K562 (cell line): Measurements from ENCODE around the gene ANO9. TPM values are rescaled to one million over a fixed set of nuclear protein-coding genes. Genes with fewer than 3 reads are reported as not detected.

ENCODE experiments used
- ATAC-seq: fragments of 200-7000 bp; cut with Tn5 transposase; 3 replicates; pipeline ENCODE4 v1.9.1; 2020; ENCODE audit warnings: moderate library complexity
- BruUV-seq: library from RNA; stranded (reverse); fragments of 400-500 nt; replicated peaks from 2 replicates; lab custom pipeline; 2021; lab: Mats Ljungman, UMichigan
- CTCF ChIA-PET: fragments of 300-600 bp; formaldehyde crosslinking; extraction: SDS; loops from one replicate; lab custom pipeline; 2021; ENCODE audit warnings: low intra/inter-chr PET ratio; lab: Yijun Ruan, JAX
- POLR2A ChIA-PET: fragments of 300-600, 350-650 bp; sonication (Branson Sonifier 250); formaldehyde crosslinking; extraction: SDS; loops from one replicate; lab custom pipeline; 2021; ENCODE audit warnings: antibody characterized with exemption, inconsistent platforms; lab: Yijun Ruan, JAX
- DNase-seq, 4 experiments: peaks; one replicate each; pipeline versions ENCODE4 v3.0.0 to v3.0.0-alpha.2; 2011 to 2018; ENCODE audit warnings: low spot score in 3 of 4, mixed read lengths in 3 of 4; ENCODE audit errors: extremely low read depth in 1 of 4
- FAIRE-seq: peaks from 2 replicates; lab custom pipeline; 2011; peaks lifted over from hg19 to GRCh38; lab: Jason Lieb, UNC
- H2AFZ ChIP-seq: 2 replicates; pipeline ENCODE4 v1.6.0; 2011; ENCODE audit warnings: low read depth, low read length, control low read depth, inconsistent platforms
- H3K27ac ChIP-seq: fragments of 200-600 bp; 3 replicates; pipeline ENCODE4 v1.8.0; 2011; ENCODE audit warnings: low read depth, mild to moderate bottlenecking, control low read depth, inconsistent platforms, low read length, moderate library complexity, mixed read lengths; ENCODE audit errors: extremely low read depth
- H3K27me3 ChIP-seq, 2 experiments: fragments of 300-600 bp in 1 of 2; 2 replicates in 1 of 2; 3 replicates in 1 of 2; pipeline versions ENCODE4 v1.6.0 to v1.8.0; 2011; ENCODE audit warnings: inconsistent platforms in 2 of 2, low read length in 2 of 2, mild to moderate bottlenecking in 1 of 2, mixed read lengths in 1 of 2, moderate library complexity in 1 of 2; ENCODE audit not compliant: control insufficient read depth in 2 of 2, insufficient read depth in 2 of 2
- H3K36me3 ChIP-seq: fragments of 300-600 bp; 3 replicates; pipeline ENCODE4 v1.8.0; 2011; ENCODE audit warnings: mild to moderate bottlenecking, low read length, inconsistent platforms; ENCODE audit not compliant: control insufficient read depth, insufficient read depth
- H3K4me1 ChIP-seq, 2 experiments: fragments of 200-600 bp in 1 of 2; replicated peaks in 1 of 2; 2 replicates in 1 of 2; 3 replicates in 1 of 2; pipeline versions ENCODE4 v1.5.1 to v1.8.0; 2011; ENCODE audit warnings: inconsistent platforms in 2 of 2, low read length in 2 of 2, mild to moderate bottlenecking in 1 of 2, mixed read lengths in 1 of 2, moderate library complexity in 1 of 2; ENCODE audit not compliant: control insufficient read depth in 2 of 2, insufficient read depth in 2 of 2
- H3K4me2 ChIP-seq: 2 replicates; pipeline ENCODE4 v1.6.1; 2011; ENCODE audit warnings: low read length, control low read depth, inconsistent platforms, mixed read lengths; ENCODE audit not compliant: insufficient read depth
- H3K4me3 ChIP-seq: fragments of 200-600 bp; sonication (generic), shearing (Covaris generic); 2 replicates; pipeline ENCODE4 v1.5.1; 2016; ENCODE audit warnings: control low read depth, inconsistent platforms
- H3K79me2 ChIP-seq: fragments of 200-600 bp; 3 replicates; pipeline ENCODE4 v1.8.0; 2011; ENCODE audit warnings: low read length, inconsistent platforms; ENCODE audit not compliant: control insufficient read depth, insufficient read depth
- H3K9ac ChIP-seq, 2 experiments: 2 replicates each; pipeline versions ENCODE4 v1.6.0 to v1.6.1; 2011; ENCODE audit warnings: low read depth in 2 of 2, low read length in 2 of 2, control low read depth in 1 of 2, inconsistent platforms in 1 of 2, mild to moderate bottlenecking in 1 of 2, mixed read lengths in 1 of 2; ENCODE audit not compliant: insufficient read depth in 1 of 2
- H3K9me1 ChIP-seq: one replicate; pipeline ENCODE4 v1.6.0; 2011; ENCODE audit warnings: inconsistent platforms, mild to moderate bottlenecking, low read length, moderate library complexity; ENCODE audit not compliant: control insufficient read depth, insufficient read depth
- H3K9me3 ChIP-seq: replicated peaks from 2 replicates; pipeline ENCODE4 v1.5.1; 2011; ENCODE audit warnings: low read depth, low read length, inconsistent platforms; ENCODE audit not compliant: control insufficient read depth, insufficient read depth
- H4K20me1 ChIP-seq: replicated peaks from 2 replicates; pipeline ENCODE4 v1.6.1; 2011; ENCODE audit warnings: low read length, inconsistent platforms, mixed read lengths; ENCODE audit not compliant: control insufficient read depth, insufficient read depth
- BCOR ChIP-seq: fragments of 450-650 bp; IDR thresholded peaks from 2 replicates; pipeline ENCODE4 v1.6.1; 2016
- ZNF740 ChIP-seq, 3 experiments: fragments of 200-800 bp in 1 of 3; sonication (Bioruptor generic) in 1 of 3; sonication (generic) in 1 of 3; formaldehyde crosslinking in 1 of 3; IDR thresholded peaks; 2 replicates each; pipeline versions ENCODE4 v1.6.1 to v1.8.0; 2016 to 2022; ENCODE audit warnings: mild to moderate bottlenecking in 2 of 3, missing compliant biosample characterization in 2 of 3, missing genetic modification characterization in 2 of 3, missing genetic modification reagents in 1 of 3
- WGBS: fragments of 100-300 bp; shearing (Covaris generic); methylation state at CpG from one replicate; pipeline ENCODE4 v1.1.6; 2016; ENCODE audit warnings: low coverage, mixed read lengths; ENCODE audit not compliant: insufficient coverage; ENCODE audit errors: missing lambda C conversion rate; 5-methylcytosine and 5-hydroxymethylcytosine counted together
- in situ Hi-C: fragments of 300-500 bp; cut with MboI; formaldehyde crosslinking; loops from 4 replicates; pipeline ENCODE4 v1.15.0; 2018; ENCODE audit warnings: inconsistent platforms, mixed read lengths
- intact Hi-C: fragments of 100-400 bp; cut with micrococcal nuclease; formaldehyde crosslinking; loops from 2 replicates; pipeline ENCODE4 v1.14.2; 2022
- polyA plus RNA-seq, 8 experiments: library from polyadenylated mRNA; depleted of rRNA in 4 of 8; stranded (reverse) in 5 of 8; unstranded in 3 of 8; fragments of >200 nt; fragmentation: Nextera tagmentation in 2 of 8; fragmentation: Illumina TruSeq in 1 of 8; extraction: Ambion mirVana in 2 of 8; extraction: Trizol in 1 of 8; gene quantifications; 2 replicates each; pipeline versions ENCODE4 v1.2.1 to v1.2.3, GENCODE V29; 2011 to 2014; ENCODE audit warnings: inconsistent platforms in 1 of 8, missing spikeins in 1 of 8
- total RNA-seq, 7 experiments: library from RNA; depleted of rRNA in 6 of 7; stranded (reverse); fragments of >200 nt in 6 of 7; fragmentation: Illumina TruSeq in 2 of 7; extraction: Trizol in 2 of 7; gene quantifications; 2 replicates each; pipeline versions ENCODE4 v1.2.1 to v1.2.3, GENCODE V29; 2011 to 2021; ENCODE audit warnings: low replicate concordance in 1 of 7

ANO9 gene
- total and polyA plus RNA-seq, 9 of the 15 experiments (the other 6 are each of a cell fraction or from before 2014, with no cell fraction given): 0.20 to 14.5 (median 4.5) TPM

- Histone ChIP-seq H2AFZ (no peak overlapping the region), H3K9ac (no peak overlapping the region), H3K9me1 (no peaks in the 10 kb centered on the region), H3K4me2 (no peak overlapping the region), H3K79me2 (no peaks in the 10 kb centered on the region), H3K4me1 (peaks cover 2 to 65% of the 10 kb centered on the region in 2 experiments; a peak in 3 of 5 replicates), H3K4me3 (no peak overlapping the region), H3K27me3 (no peaks in the 10 kb centered on the region), H3K36me3 (no peaks in the 10 kb centered on the region), H4K20me1 (no peaks in the 10 kb centered on the region), H3K27ac (no peak overlapping the region), H3K9me3 (peaks cover 4% of the 10 kb centered on the region; the same call in 1 of the 2 replicates)
- ChIA-PET CTCF (no interaction called here), POLR2A (interaction anchor here (0.9 kb wide), 1 partner anchor 11 kb away, joined by 3 read pairs; no protein-coding TSS in a partner anchor)
- in situ Hi-C loops: no loop called here
- no peak for ATAC-seq
- intact Hi-C loops: no loop called here
- 45% methylated on average over 16 of the region's 17 CpGs for WGBS
- TF ChIP-seq ZNF740 (CRISPR knock-in tag; IDR thresholded peaks at IDR 0.05) (peak; percentile 30; the same call in 1 of the 2 replicates), ZNF740 (tag; IDR thresholded peaks at IDR 0.05) (no peak), BCOR (no peak)
- FAIRE-seq: no peak
- no TSS peak for BruUV-seq
- DNase-seq: no peak
Measured at GRCh38 chr11:437228-437870, 4.5 kb downstream of the ANO9 start.
